ENCODE measurements around the gene SAP30BP. TPM values are rescaled to one million over a fixed set of nuclear protein-coding genes. Genes with fewer than 3 reads are reported as not detected.

Gene SAP30BP
- total and polyA plus RNA-seq, 2 donors from 2014 or later: 62.9 to 95.1 TPM

DNA sequence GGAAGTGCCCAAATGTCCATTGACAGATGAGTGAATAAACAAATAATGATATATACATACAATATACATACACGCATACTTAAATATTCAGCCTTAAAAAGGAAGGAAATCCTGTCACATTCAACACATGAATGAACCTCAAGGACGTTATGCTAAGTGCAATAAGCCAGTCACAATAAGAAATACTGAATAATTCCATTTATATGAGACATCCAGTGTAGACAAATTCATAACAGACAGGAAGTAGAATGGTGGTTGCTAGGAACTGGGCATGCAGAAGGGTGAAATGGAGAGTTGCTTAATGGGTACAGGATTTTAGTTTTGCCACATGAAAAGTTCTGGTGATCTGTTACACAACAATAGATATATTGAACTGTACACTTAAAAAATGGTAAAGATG, 45.3 kb downstream of the SAP30BP start:
- Histone ChIP-seq H3K27me3 (ENCODE audit: control insufficient read depth, insufficient read depth, low read length) (no peaks in the 10 kb centered on the region), H3K9me3 (ENCODE audit: control insufficient read depth in 2 of 3, insufficient read depth in 1 of 3, low read length in 3 of 3) (no peaks in the 10 kb centered on the region), H3K4me1 (ENCODE audit: control insufficient read depth in 2 of 3, insufficient read depth in 2 of 3, low read depth in 1 of 3, low read length in 3 of 3) (no peaks in the 10 kb centered on the region), H3K4me3 (ENCODE audit: low read length in 3 of 3) (no peak overlapping the region), H3K27ac (ENCODE audit: low read depth in 2 of 2, low read length in 2 of 2) (no peak overlapping the region), H3K9ac (ENCODE audit: low read length in 3 of 3) (no peak overlapping the region), H3K36me3 (ENCODE audit: control insufficient read depth in 2 of 3, insufficient read depth in 3 of 3, low read length in 3 of 3) (peaks cover 0 to 3% (median 0%) of the 10 kb centered on the region in 3 donors)
- intact Hi-C loops (cut with DNase I): no loop called here
- TF ChIP-seq, protein P1, sequence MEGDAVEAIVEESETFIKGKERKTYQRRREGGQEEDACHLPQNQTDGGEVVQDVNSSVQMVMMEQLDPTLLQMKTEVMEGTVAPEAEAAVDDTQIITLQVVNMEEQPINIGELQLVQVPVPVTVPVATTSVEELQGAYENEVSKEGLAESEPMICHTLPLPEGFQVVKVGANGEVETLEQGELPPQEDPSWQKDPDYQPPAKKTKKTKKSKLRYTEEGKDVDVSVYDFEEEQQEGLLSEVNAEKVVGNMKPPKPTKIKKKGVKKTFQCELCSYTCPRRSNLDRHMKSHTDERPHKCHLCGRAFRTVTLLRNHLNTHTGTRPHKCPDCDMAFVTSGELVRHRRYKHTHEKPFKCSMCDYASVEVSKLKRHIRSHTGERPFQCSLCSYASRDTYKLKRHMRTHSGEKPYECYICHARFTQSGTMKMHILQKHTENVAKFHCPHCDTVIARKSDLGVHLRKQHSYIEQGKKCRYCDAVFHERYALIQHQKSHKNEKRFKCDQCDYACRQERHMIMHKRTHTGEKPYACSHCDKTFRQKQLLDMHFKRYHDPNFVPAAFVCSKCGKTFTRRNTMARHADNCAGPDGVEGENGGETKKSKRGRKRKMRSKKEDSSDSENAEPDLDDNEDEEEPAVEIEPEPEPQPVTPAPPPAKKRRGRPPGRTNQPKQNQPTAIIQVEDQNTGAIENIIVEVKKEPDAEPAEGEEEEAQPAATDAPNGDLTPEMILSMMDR (IDR thresholded peaks at IDR 0.05; ENCODE audit: borderline replicate concordance, extremely low read depth, insufficient read depth): no peak
- FAIRE-seq (no peak), DNase-seq (no peak)

DNA sequence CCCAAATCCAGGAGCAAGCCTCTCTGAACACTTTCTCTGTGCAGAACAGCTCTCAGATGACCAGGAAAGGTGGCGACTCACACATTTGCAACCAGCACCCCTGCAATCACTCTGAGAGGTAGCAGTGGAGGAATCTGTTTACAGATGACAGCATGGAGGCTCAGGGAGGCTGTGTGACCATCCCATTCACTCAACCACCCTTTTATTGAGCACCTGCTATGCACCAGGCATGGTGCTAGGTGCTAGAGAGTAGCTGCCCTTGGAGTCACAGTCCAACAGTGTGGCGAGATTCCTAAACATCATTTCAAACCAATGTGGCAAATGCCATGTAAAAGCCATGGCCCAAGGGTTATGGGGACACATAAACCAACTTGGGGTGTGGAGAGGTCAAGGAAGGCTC, 52.6 kb downstream of the SAP30BP start:
- TF ChIP-seq, protein P1 (IDR thresholded peaks at IDR 0.05; ENCODE audit: borderline replicate concordance, extremely low read depth, insufficient read depth): no peak
- H3K4me3 ChIP-seq (ENCODE audit: low read length in 3 of 3): no peak overlapping the region
- no peak overlapping the region for H3K9ac ChIP-seq (ENCODE audit: low read length in 3 of 3)
- H3K4me1 ChIP-seq (ENCODE audit: control insufficient read depth in 2 of 3, insufficient read depth in 2 of 3, low read depth in 1 of 3, low read length in 3 of 3): peaks cover 0 to 12% (median 0%) of the 10 kb centered on the region in 3 donors
- no peaks in the 10 kb centered on the region for H3K27me3 ChIP-seq (ENCODE audit: control insufficient read depth, insufficient read depth, low read length)
- no peak for DNase-seq
- intact Hi-C loops (cut with DNase I): no loop called here
- H3K36me3 ChIP-seq (ENCODE audit: control insufficient read depth in 2 of 3, insufficient read depth in 3 of 3, low read length in 3 of 3): no peaks in the 10 kb centered on the region
- no peak for FAIRE-seq
- no peak overlapping the region for H3K27ac ChIP-seq (ENCODE audit: low read depth in 2 of 2, low read length in 2 of 2)
- H3K9me3 ChIP-seq (ENCODE audit: control insufficient read depth in 2 of 3, insufficient read depth in 1 of 3, low read length in 3 of 3): no peaks in the 10 kb centered on the region

DNA sequence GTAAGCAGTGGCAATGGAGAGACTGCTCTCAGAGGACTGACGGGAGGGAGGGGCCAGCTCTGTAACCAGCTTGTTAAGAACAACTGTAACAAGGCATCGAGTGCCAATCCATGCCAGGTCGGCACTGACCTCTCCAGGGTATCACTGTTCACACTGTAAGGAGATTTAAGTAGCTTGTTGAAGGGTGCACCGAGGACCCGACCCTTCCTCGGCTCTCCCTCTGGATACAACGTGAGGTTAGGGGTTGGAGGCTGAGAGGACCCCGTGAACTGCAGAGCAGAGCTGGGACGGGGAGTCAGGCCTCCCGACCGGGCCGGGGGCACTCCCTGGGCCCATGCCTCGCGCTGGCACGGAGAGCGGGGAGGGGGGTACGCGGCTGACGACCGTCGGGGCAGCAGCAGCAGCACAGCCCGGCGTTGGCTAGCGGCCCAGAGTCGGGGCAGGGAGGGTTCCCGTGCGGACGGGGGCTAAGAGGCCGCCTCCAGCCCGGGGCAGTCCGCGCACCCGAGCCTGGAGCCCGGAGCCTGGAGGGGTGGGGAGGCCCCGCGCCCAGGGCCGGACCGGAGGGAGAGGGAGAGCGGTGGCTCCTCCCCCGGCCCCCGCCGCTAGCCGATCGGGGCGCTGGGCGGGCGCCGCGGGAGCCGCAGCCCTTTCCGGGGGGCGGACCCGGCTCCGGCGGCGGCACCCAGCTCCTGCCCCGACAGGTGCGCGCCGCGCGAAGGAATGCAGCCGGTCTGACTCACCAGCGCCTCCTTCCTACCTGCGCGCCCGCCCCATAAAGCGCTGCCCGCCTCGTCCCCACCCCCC, 53.7 kb downstream of the SAP30BP start, which contains the start of gene ITGB4:
ITGB4 (plus strand) TSS at position 804 of the 807 bp plus-strand sequence. CDS start 3,245 bp downstream, outside the sequence.
- DNase-seq: peak; percentile 76 to 94 (median 78)
- Histone ChIP-seq H3K36me3 (ENCODE audit: control insufficient read depth in 2 of 3, insufficient read depth in 3 of 3, low read length in 3 of 3) (no peaks in the 10 kb centered on the region), H3K9ac (ENCODE audit: low read length in 3 of 3) (peak within 1 kb of the TSS in 1 of 3 donors; percentile 51), H3K4me3 (ENCODE audit: low read length in 3 of 3) (peak within 1 kb of the TSS in 2 of 3 donors; percentile 49 to 56), H3K27ac (ENCODE audit: low read depth in 2 of 2, low read length in 2 of 2) (peak within 1 kb of the TSS; percentile 53 to 57), H3K27me3 (ENCODE audit: control insufficient read depth, insufficient read depth, low read length) (no peaks in the 10 kb centered on the region), H3K4me1 (ENCODE audit: control insufficient read depth in 2 of 3, insufficient read depth in 2 of 3, low read depth in 1 of 3, low read length in 3 of 3) (peaks cover 0 to 12% (median 0%) of the 10 kb centered on the region in 3 donors), H3K9me3 (ENCODE audit: control insufficient read depth in 2 of 3, insufficient read depth in 1 of 3, low read length in 3 of 3) (no peaks in the 10 kb centered on the region)
- TF ChIP-seq, protein P1 (IDR thresholded peaks at IDR 0.05; ENCODE audit: borderline replicate concordance, extremely low read depth, insufficient read depth): no peak
- intact Hi-C loops (cut with DNase I): no loop called here
- FAIRE-seq: no peak

Data from kidney (tissue), 14 donors.